Sigmoid colon (tissue), 4 donors: ENCODE results near the gene C14orf180.

Experiments used
- CTCF ChIP-seq, 4 experiments: fragments of 450-650 bp in 3 of 4; fragments of 200-600 bp in 1 of 4; IDR thresholded peaks; one replicate each; pipeline ENCODE4 v1.5.1; 2016 to 2019; ENCODE audit warnings: antibody characterized with exemption in 4 of 4, mild to moderate bottlenecking in 3 of 4, moderate library complexity in 2 of 4
- EP300 ChIP-seq, 4 donors: sonication (generic); formaldehyde crosslinking; IDR thresholded peaks; one replicate each; pipeline ENCODE4 v1.6.1; 2017; ENCODE audit warnings: antibody characterized with exemption in 4 of 4
- POLR2A ChIP-seq, 2 donors: fragments of 450-650 bp; IDR thresholded peaks; one replicate each; pipeline ENCODE4 v1.6.1; 2016; ENCODE audit warnings: antibody characterized with exemption in 2 of 2, mild to moderate bottlenecking in 2 of 2, moderate library complexity in 2 of 2
- POLR2AphosphoS5 ChIP-seq, 4 donors: sonication (generic); formaldehyde crosslinking; IDR thresholded peaks; one replicate each; pipeline ENCODE4 v1.6.1; 2017; ENCODE audit warnings: antibody characterized with exemption in 4 of 4

GRCh38 chr14:104576232-104576969 lies 3.2 kb upstream of the C14orf180 start:
- TF ChIP-seq POLR2A (IDR thresholded peaks at IDR 0.05): no peak
- no peak for TF ChIP-seq CTCF (IDR thresholded peaks at IDR 0.05)
- TF ChIP-seq EP300 (IDR thresholded peaks at IDR 0.05): no peak
- TF ChIP-seq POLR2AphosphoS5 (IDR thresholded peaks at IDR 0.05): no peak
